Jurkat, Clone E6-1 (cell line): ENCODE data around the gene SMARCA4.
"Not testable (repeated sequence)": the region's sequence is repeated elsewhere in the genome, so short reads cannot be mapped to it uniquely, and the experiment has no call there.

Source experiments
- DNase-seq: peaks from one replicate; pipeline ENCODE4 v3.0.0-alpha.2; 2011; ENCODE audit warnings: low read depth, low spot score
- H3K4me3 ChIP-seq: 2 replicates; pipeline ENCODE4 v1.5.1; 2011; ENCODE audit warnings: mild to moderate bottlenecking, low read length, control low read depth, moderate library complexity

SMARCA4 gene

DNA sequence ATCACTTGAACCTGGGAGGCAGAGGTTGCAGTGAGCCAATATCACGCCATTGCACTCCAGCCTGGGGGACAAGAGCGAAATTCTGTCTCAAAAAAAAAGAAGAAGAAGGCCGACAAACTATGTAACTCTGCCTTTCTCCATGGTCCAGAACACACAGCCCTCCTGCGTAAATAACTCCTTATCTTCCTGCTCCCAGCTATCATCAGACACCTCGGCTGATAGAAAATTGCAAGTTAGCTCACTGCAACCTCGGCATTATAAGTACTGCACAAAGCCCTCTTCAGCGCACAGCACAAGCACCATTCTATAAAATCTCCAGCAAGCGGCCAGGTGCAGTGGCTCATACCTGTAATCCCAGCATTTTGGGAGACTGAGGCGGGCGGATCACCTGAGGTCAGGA, 142.8 kb downstream of the SMARCA4 start:
- not testable (repeated sequence) for DNase-seq, H3K4me3 ChIP-seq

DNA sequence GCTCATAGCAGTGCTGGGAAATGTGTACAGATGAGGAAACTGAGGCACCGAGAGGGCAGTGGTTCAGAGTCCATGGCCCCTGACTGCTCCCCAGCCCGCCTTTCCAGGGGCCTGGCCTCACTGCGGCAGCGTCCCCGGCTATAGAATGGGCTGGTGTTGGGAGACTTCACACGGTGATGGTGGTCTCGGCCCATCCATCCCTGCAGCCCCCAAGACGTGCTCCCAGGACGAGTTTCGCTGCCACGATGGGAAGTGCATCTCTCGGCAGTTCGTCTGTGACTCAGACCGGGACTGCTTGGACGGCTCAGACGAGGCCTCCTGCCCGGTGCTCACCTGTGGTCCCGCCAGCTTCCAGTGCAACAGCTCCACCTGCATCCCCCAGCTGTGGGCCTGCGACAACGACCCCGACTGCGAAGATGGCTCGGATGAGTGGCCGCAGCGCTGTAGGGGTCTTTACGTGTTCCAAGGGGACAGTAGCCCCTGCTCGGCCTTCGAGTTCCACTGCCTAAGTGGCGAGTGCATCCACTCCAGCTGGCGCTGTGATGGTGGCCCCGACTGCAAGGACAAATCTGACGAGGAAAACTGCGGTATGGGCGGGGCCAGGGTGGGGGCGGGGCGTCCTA, 144.3 kb downstream of the SMARCA4 start:
- no peak overlapping the region for H3K4me3 ChIP-seq
- no peak for DNase-seq

DNA sequence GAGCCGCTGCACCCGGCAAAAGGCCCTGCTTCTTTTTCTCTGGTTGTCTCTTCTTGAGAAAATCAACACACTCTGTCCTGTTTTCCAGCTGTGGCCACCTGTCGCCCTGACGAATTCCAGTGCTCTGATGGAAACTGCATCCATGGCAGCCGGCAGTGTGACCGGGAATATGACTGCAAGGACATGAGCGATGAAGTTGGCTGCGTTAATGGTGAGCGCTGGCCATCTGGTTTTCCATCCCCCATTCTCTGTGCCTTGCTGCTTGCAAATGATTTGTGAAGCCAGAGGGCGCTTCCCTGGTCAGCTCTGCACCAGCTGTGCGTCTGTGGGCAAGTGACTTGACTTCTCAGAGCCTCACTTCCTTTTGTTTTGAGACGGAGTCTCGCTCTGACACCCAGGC, 145.6 kb downstream of the SMARCA4 start:
- DNase-seq = no peak
- no peak overlapping the region for H3K4me3 ChIP-seq

DNA sequence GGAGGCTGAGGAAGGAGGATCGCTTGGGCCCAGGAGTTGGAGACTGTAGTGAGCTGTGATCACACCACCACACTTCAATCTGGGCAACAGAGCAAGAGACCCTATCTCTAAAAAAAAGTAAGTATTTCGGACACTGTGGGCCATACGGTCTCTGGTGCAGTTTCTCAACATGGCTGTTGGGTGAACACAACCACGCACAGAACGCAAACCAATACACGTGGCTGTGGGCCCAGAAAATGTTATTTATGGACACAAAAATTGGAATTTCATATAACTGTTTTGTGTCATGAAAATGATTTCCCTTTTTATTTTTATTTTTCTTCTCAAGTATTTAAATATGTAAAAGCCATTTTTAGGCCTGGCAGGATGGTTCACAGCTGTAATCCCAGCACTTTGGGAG, 147.9 kb downstream of the SMARCA4 start:
- DNase-seq = no peak
- H3K4me3 ChIP-seq = no peak overlapping the region

DNA sequence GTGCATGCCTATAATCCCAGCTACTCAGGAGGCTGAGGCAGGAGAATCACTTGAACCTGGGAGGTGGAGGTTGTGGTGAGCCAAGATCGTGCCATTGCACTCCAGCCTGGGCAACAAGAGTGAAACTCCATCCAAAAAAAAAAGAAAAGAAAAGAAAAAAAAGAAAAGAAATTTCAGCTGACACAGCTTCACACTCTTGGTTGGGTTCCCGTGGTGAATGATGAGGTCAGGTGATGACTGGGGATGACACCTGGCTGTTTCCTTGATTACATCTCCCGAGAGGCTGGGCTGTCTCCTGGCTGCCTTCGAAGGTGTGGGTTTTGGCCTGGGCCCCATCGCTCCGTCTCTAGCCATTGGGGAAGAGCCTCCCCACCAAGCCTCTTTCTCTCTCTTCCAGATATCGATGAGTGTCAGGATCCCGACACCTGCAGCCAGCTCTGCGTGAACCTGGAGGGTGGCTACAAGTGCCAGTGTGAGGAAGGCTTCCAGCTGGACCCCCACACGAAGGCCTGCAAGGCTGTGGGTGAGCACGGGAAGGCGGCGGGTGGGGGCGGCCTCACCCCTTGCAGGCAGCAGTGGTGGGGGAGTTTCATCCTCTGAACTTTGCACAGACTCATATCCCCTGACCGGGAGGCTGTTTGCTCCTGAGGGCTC, 150.4 kb downstream of the SMARCA4 start:
- no peak for DNase-seq
- no peak overlapping the region for H3K4me3 ChIP-seq

DNA sequence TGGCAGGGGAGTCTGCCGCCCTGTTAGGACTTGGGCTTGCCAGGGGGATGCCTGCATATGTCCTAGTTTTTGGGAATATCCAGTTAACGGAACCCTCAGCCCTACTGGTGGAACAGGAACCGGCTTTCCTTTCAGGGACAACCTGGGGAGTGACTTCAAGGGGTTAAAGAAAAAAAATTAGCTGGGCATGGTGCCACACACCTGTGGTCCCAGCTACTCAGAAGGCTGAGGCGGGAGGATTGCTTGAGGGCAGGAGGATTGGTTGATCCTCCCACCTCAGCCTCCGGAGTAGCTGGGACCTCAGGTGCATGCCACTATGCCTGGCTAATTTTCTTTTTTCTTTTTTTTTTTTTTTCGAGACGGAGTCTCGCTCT, 150.9 kb downstream of the SMARCA4 start:
- H3K4me3 ChIP-seq = no peak overlapping the region

More for the DNA sequence above, 150.9 kb downstream of the SMARCA4 start:
- DNase-seq = no peak
